PC-3 (cell line): ENCODE data around the gene STAG3. TPM values are rescaled to one million over a fixed set of nuclear protein-coding genes. Genes with fewer than 3 reads are reported as not detected.
"Not testable (repeated sequence)": the region's sequence is repeated elsewhere in the genome, so short reads cannot be mapped to it uniquely, and the experiment has no call there.

ENCODE experiments used
- ATAC-seq: fragments of 200-7000 bp; cut with Tn5 transposase; 2 replicates; pipeline ENCODE4 v1.9.1; 2020; ENCODE audit warnings: mild to moderate bottlenecking, moderate library complexity
- BruUV-seq: library from RNA; stranded (reverse); fragments of 400-500 nt; replicated peaks from 2 replicates; lab custom pipeline; 2021; lab: Mats Ljungman, UMichigan
- CTCF ChIA-PET: fragments of 300-600 bp; sonication (Branson Sonifier 250); formaldehyde crosslinking; loops from one replicate; lab custom pipeline; 2022; ENCODE audit warnings: antibody characterized with exemption; lab: Charles Lee
- POLR2A ChIA-PET: fragments of 300-600 bp; sonication (Branson Sonifier 250); formaldehyde crosslinking; loops from one replicate; lab custom pipeline; 2022; ENCODE audit warnings: antibody characterized with exemption; ENCODE audit not compliant: unreplicated experiment; lab: Charles Lee
- DNase-seq: peaks from one replicate; pipeline ENCODE4 v3.0.0-alpha.2; 2015
- H2AFZ ChIP-seq: fragments of 300-600 bp; sonication (generic); 2 replicates; pipeline ENCODE4 v1.6.0; 2016; ENCODE audit warnings: antibody characterized with exemption, low read length
- H3F3A ChIP-seq: fragments of 300-600 bp; sonication (generic); one replicate; pipeline ENCODE4 v1.6.0; 2017; ENCODE audit warnings: antibody characterized with exemption, low read length, control low read depth, mild to moderate bottlenecking; ENCODE audit not compliant: unreplicated experiment
- H3K27ac ChIP-seq: fragments of 300-600 bp; sonication (generic); 2 replicates; pipeline ENCODE4 v1.5.1; 2016; ENCODE audit warnings: mild to moderate bottlenecking, low read length
- H3K27me3 ChIP-seq: fragments of 300-600 bp; sonication (generic); 2 replicates; pipeline ENCODE4 v1.6.1; 2016; ENCODE audit warnings: low read length, mixed read lengths
- H3K36me3 ChIP-seq: fragments of 300-600 bp; sonication (generic); 2 replicates; pipeline ENCODE4 v1.6.1; 2016; ENCODE audit warnings: low read depth, mixed run types, low read length, mixed read lengths
- H3K4me1 ChIP-seq: fragments of 300-600 bp; sonication (generic); 2 replicates; pipeline ENCODE4 v1.5.1; 2016; ENCODE audit warnings: low read length; ENCODE audit not compliant: insufficient read depth
- H3K4me2 ChIP-seq: fragments of 300-600 bp; sonication (generic); 2 replicates; pipeline ENCODE4 v1.6.0; 2016; ENCODE audit warnings: low read length
- H3K4me3 ChIP-seq: fragments of 300-600 bp; sonication (generic); 2 replicates; pipeline ENCODE4 v1.5.1; 2016; ENCODE audit warnings: mild to moderate bottlenecking, low read length, mixed read lengths
- H3K79me2 ChIP-seq: fragments of 300-600 bp; sonication (generic); 2 replicates; pipeline ENCODE4 v1.6.1; 2017; ENCODE audit warnings: low read length, mixed read lengths
- H3K9ac ChIP-seq: fragments of 300-600 bp; sonication (generic); 2 replicates; pipeline ENCODE4 v1.6.0; 2016; ENCODE audit warnings: mild to moderate bottlenecking, low read length
- H3K9me2 ChIP-seq: fragments of 300-600 bp; sonication (generic); replicated peaks from 2 replicates; pipeline ENCODE4 v1.6.1; 2016; ENCODE audit warnings: mixed run types, low read length, mixed read lengths
- H3K9me3 ChIP-seq: fragments of 300-600 bp; sonication (generic); 2 replicates; pipeline ENCODE4 v1.6.1; 2016; ENCODE audit warnings: low read length, mixed read lengths
- H4K20me1 ChIP-seq: fragments of 300-600 bp; sonication (generic); 2 replicates; pipeline ENCODE4 v1.6.1; 2016; ENCODE audit warnings: low read length, mixed read lengths
- CTCF ChIP-seq: fragments of 300-600 bp; sonication (generic); conservative IDR thresholded peaks from 2 replicates; pipeline ENCODE4 v1.5.1; 2017; ENCODE audit warnings: antibody characterized with exemption, low read depth, mild to moderate bottlenecking, low read length
- EZH2 ChIP-seq: fragments of 300-600 bp; sonication (generic); IDR thresholded peaks from one replicate; pipeline ENCODE4 v1.6.1; 2017; ENCODE audit warnings: antibody characterized with exemption, mild to moderate bottlenecking, low read length; ENCODE audit not compliant: unreplicated experiment
- EZH2phosphoT487 ChIP-seq: fragments of 300-600 bp; sonication (generic); IDR thresholded peaks from 2 replicates; pipeline ENCODE4 v1.6.1; 2018; ENCODE audit warnings: mild to moderate bottlenecking, antibody characterized with exemption, low read length, borderline replicate concordance
- intact Hi-C: fragments of 100-400 bp; cut with micrococcal nuclease; formaldehyde crosslinking; loops from 2 replicates; pipeline ENCODE4 v1.9.0; 2023
- total RNA-seq: library from RNA; depleted of rRNA; stranded (reverse); fragments of >200 nt; gene quantifications from 2 replicates; pipeline ENCODE4 v1.2.3, GENCODE V29; 2014

Gene STAG3
- total RNA-seq, 1 experiment from 2014 or later = 0.07 TPM

GRCh38 chr7:100192969-100193368 is 15.3 kb downstream of the STAG3 start:
- BruUV-seq = no TSS peak
- Histone ChIP-seq H3K9ac (no peak overlapping the region), H3K27ac (no peak overlapping the region), H3F3A (no peaks in the 10 kb centered on the region), H3K9me3 (no peaks in the 10 kb centered on the region), H3K79me2 (no peaks in the 10 kb centered on the region), H3K9me2 (no peaks in the 10 kb centered on the region), H3K4me2 (no peak overlapping the region), H4K20me1 (no peaks in the 10 kb centered on the region), H2AFZ (no peak overlapping the region), H3K36me3 (no peaks in the 10 kb centered on the region), H3K4me1 (no peaks in the 10 kb centered on the region; the same call in 1 of the 2 replicates), H3K27me3 (no peaks in the 10 kb centered on the region), H3K4me3 (no peak overlapping the region)
- no peak for ATAC-seq
- no peak for DNase-seq
- TF ChIP-seq EZH2phosphoT487 (no peak), CTCF (no peak), EZH2 (no peak)
- ChIA-PET POLR2A (no interaction called here), CTCF (no interaction called here)
- intact Hi-C loops = no loop called here

GRCh38 chr7:100195222-100195621 is 17.5 kb downstream of the STAG3 start:
- intact Hi-C loops = no loop called here
- Histone ChIP-seq H3K9ac (no peak overlapping the region), H2AFZ (no peak overlapping the region), H3K4me1 (no peaks in the 10 kb centered on the region; the same call in 1 of the 2 replicates), H3K36me3 (no peaks in the 10 kb centered on the region), H3K4me3 (no peak overlapping the region), H3K27ac (no peak overlapping the region), H3K79me2 (no peaks in the 10 kb centered on the region), H3F3A (no peaks in the 10 kb centered on the region), H3K4me2 (no peak overlapping the region), H3K27me3 (peaks cover 12% of the 10 kb centered on the region), H4K20me1 (no peaks in the 10 kb centered on the region), H3K9me2 (no peaks in the 10 kb centered on the region), H3K9me3 (no peaks in the 10 kb centered on the region)
- BruUV-seq = no TSS peak
- POLR2A ChIA-PET = no interaction called here
- TF ChIP-seq EZH2phosphoT487 (no peak), EZH2 (no peak), CTCF (no peak)
- DNase-seq (no peak), ATAC-seq (no peak)
- CTCF ChIA-PET = no interaction called here

- H3K27me3 ChIP-seq = peaks cover 18% of the 10 kb centered on the region
- H3K36me3 ChIP-seq, ATAC-seq, H3K9me3 ChIP-seq, H4K20me1 ChIP-seq, H3K9ac ChIP-seq, POLR2A ChIA-PET, H3K9me2 ChIP-seq, H3K4me1 ChIP-seq, H3K79me2 ChIP-seq, H3K4me3 ChIP-seq, H2AFZ ChIP-seq, DNase-seq, H3F3A ChIP-seq, intact Hi-C loops, BruUV-seq, H3K27ac ChIP-seq, H3K4me2 ChIP-seq: not testable (repeated sequence)
- CTCF ChIA-PET = interaction anchor here (0.7 kb wide), 2 partner anchors 37 to 67 kb away, joined by 3 read pairs; no protein-coding TSS in a partner anchor
Observed at GRCh38 chr7:100195901-100196322, 18.2 kb downstream of the STAG3 start.
